NB4 (cell line): ENCODE results near the gene CADPS.
A peak's percentile ranks its signal among the peaks of the same experiment; 100 is the strongest.

ENCODE experiments used
- CTCF ChIP-seq: IDR thresholded peaks from one replicate; pipeline ENCODE4 v1.5.1; 2012; ENCODE audit warnings: low read depth, low read length
- MAX ChIP-seq: IDR thresholded peaks from 2 replicates; pipeline ENCODE4 v1.6.1; 2011; ENCODE audit warnings: low read depth, low read length
- MYC ChIP-seq: IDR thresholded peaks from 2 replicates; pipeline ENCODE4 v1.6.1; 2011; ENCODE audit warnings: low read depth, low read length
- POLR2A ChIP-seq: IDR thresholded peaks from 2 replicates; pipeline ENCODE4 v1.6.1; 2011; ENCODE audit warnings: mild to moderate bottlenecking; ENCODE audit not compliant: insufficient read length; ENCODE audit errors: extremely low read depth

GRCh38 chr3:62667714-62668113 lies 207.5 kb downstream of the CADPS start:
- TF ChIP-seq CTCF, result peak; percentile 4
- TF ChIP-seq POLR2A, result no peak
- no peak for TF ChIP-seq MAX
- TF ChIP-seq MYC, result no peak
